ENCODE measurements around the gene CNEP1R1. TPM values are rescaled to one million over a fixed set of nuclear protein-coding genes. Genes with fewer than 3 reads are reported as not detected.

CNEP1R1 gene
- total RNA-seq, 2 donors from 2014 or later: 20.2 to 24.9 TPM

GRCh38 chr16:50071075-50071671, 46.1 kb downstream of the CNEP1R1 start:
- Mint-ChIP-seq H3K4me3 (no peak overlapping the region), H3K4me1 (peaks cover 15% of the 10 kb centered on the region), H3K27ac (no peak overlapping the region), H3K27me3 (ENCODE audit: insufficient read depth) (no peaks in the 10 kb centered on the region), H3K36me3 (ENCODE audit: low read depth) (peaks cover 14% of the 10 kb centered on the region), H3K9me3 (no peaks in the 10 kb centered on the region)
- WGBS, 2 experiments (ENCODE audit: insufficient coverage in 1 of 2, insufficient read length in 1 of 2): 91 to 100% methylated on average over 1 to 2 of the region's 2 CpGs
- Histone ChIP-seq H3K4me1 (ENCODE audit: control insufficient read depth, insufficient read depth, low read length) (no peaks in the 10 kb centered on the region), H3K36me3 (ENCODE audit: control insufficient read depth, insufficient read depth, low read length) (peaks cover 45% of the 10 kb centered on the region), H3K4me3 (ENCODE audit: low read length) (no peak overlapping the region), H3K9me3 (ENCODE audit: control insufficient read depth, low read length) (no peaks in the 10 kb centered on the region), H3K27ac (ENCODE audit: low read depth, low read length) (no peak overlapping the region), H3K27me3 (ENCODE audit: control insufficient read depth, insufficient read depth, low read length, poor library complexity, severe bottlenecking) (no peaks in the 10 kb centered on the region), H3K9ac (ENCODE audit: extremely low read depth, low read length, poor library complexity, severe bottlenecking) (no peak overlapping the region)
- DNase-seq: no peak
- TF ChIP-seq CTCF (conservative IDR thresholded peaks at IDR 0.05): no peak

DNA sequence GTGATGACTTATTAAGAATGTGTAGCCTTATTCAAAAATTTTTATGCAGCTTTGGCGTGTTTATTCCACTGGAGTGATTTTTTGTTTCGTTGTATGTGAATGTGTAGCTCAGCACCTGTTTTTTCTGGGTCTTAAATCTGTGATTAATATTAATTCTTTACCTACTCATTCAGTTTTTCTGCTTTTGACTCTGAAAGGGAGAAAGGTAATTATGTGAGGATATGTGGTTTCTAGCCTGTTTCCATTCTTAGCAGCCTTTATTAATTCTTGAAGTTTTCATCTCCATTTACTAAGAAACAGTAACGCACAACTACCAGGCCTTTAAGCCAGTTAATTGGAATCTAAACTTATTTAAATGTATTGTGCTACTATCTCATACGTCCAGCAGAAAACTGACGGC, 47.7 kb downstream of the CNEP1R1 start:
- WGBS, 2 experiments (ENCODE audit: insufficient coverage in 1 of 2, insufficient read length in 1 of 2): 85 to 96% methylated on average over 2 to 3 of the region's 5 CpGs
- Mint-ChIP-seq H3K9me3 (no peaks in the 10 kb centered on the region), H3K4me1 (peaks cover 6% of the 10 kb centered on the region), H3K27ac (no peak overlapping the region), H3K27me3 (ENCODE audit: insufficient read depth) (no peaks in the 10 kb centered on the region), H3K4me3 (no peak overlapping the region), H3K36me3 (ENCODE audit: low read depth) (peaks cover 23% of the 10 kb centered on the region)
- Histone ChIP-seq H3K9me3 (ENCODE audit: control insufficient read depth, low read length) (no peaks in the 10 kb centered on the region), H3K9ac (ENCODE audit: extremely low read depth, low read length, poor library complexity, severe bottlenecking) (no peak overlapping the region), H3K36me3 (ENCODE audit: control insufficient read depth, insufficient read depth, low read length) (peaks cover 50% of the 10 kb centered on the region), H3K4me3 (ENCODE audit: low read length) (no peak overlapping the region), H3K27ac (ENCODE audit: low read depth, low read length) (peak overlapping the region; percentile 8), H3K27me3 (ENCODE audit: control insufficient read depth, insufficient read depth, low read length, poor library complexity, severe bottlenecking) (no peaks in the 10 kb centered on the region), H3K4me1 (ENCODE audit: control insufficient read depth, insufficient read depth, low read length) (no peaks in the 10 kb centered on the region)
- TF ChIP-seq CTCF (conservative IDR thresholded peaks at IDR 0.05): no peak
- DNase-seq: no peak

GRCh38 chr16:50079397-50080140, 54.5 kb downstream of the CNEP1R1 start:
- Histone ChIP-seq H3K36me3 (ENCODE audit: control insufficient read depth, insufficient read depth, low read length) (peaks cover 49% of the 10 kb centered on the region), H3K9me3 (ENCODE audit: control insufficient read depth, low read length) (no peaks in the 10 kb centered on the region), H3K4me1 (ENCODE audit: control insufficient read depth, insufficient read depth, low read length) (no peaks in the 10 kb centered on the region), H3K27me3 (ENCODE audit: control insufficient read depth, insufficient read depth, low read length, poor library complexity, severe bottlenecking) (no peaks in the 10 kb centered on the region), H3K9ac (ENCODE audit: extremely low read depth, low read length, poor library complexity, severe bottlenecking) (no peak overlapping the region), H3K4me3 (ENCODE audit: low read length) (no peak overlapping the region), H3K27ac (ENCODE audit: low read depth, low read length) (no peak overlapping the region)
- WGBS, 2 experiments (ENCODE audit: insufficient coverage in 1 of 2, insufficient read length in 1 of 2): 81 to 84% methylated on average over 8 to 9 of the region's 9 CpGs
- Mint-ChIP-seq H3K36me3 (ENCODE audit: low read depth) (peaks cover 54% of the 10 kb centered on the region), H3K9me3 (no peaks in the 10 kb centered on the region), H3K27ac (no peak overlapping the region), H3K4me3 (no peak overlapping the region), H3K4me1 (no peaks in the 10 kb centered on the region), H3K27me3 (ENCODE audit: insufficient read depth) (no peaks in the 10 kb centered on the region)
- no peak for DNase-seq
- TF ChIP-seq CTCF (conservative IDR thresholded peaks at IDR 0.05): no peak
